ENCODE measurements around the gene CDADC1.
"Not testable (repeated sequence)": the region's sequence is repeated elsewhere in the genome, so short reads cannot be mapped to it uniquely, and the experiment has no call there.

CDADC1 gene

DNA sequence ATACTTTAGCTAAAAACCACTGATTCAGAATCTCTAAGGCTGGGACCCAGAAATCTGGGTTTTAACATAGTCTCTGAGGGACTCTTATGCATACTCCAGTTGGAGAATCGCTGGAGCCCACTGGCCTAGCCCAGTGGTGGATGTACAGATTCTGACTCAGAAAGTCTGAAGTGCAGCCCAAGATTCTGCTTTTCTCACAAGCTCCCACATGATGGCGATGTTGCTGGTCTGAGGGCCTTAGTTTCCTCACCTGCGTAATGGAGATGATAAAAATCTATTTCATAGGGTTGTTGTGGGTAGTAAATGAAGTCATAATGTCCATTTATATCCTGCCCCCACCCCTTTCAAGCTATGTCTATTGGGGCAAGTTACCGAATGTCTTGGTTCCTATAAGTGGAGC lies 7.7 kb upstream of the CDADC1 start:
- DNase-seq: no peak

DNA sequence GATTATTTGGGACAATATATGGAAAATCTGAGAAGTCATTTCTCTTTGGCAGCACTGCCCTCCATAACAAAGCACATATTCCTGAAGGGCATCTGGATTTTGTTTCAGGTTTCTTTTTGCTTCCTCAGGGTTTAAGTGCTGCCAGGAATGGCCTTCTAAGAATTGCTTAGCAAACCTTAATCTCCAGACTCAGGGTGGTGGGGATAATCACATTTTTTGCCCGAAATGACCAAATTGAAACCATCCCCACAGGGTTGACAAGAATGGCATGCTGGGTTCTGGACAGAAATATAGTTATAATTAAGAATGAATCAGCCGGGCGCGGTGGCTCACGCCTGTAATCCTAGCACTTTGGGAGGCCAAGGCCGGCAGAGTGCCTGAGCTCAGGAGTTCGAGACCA lies 6.4 kb upstream of the CDADC1 start:
- no peak for DNase-seq

DNA sequence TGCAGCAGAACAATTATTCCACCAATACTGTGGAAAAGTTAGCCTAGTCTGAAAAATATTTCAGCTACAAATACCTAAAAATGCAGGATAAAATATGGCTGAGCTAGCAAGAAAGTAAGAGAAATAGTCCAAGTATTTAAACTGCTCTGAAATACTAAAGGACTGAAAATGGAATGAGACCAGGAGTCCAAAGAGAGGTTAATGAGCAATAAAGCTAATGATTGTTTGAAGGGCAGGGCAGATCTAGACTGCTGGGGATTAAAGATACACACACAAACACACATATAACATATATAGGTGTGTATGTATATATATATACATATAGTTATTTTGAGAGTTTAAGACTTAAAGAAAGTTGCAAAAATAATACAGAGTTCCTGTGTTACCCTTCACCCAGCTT lies 2.6 kb upstream of the CDADC1 start:
- DNase-seq: no peak

DNA sequence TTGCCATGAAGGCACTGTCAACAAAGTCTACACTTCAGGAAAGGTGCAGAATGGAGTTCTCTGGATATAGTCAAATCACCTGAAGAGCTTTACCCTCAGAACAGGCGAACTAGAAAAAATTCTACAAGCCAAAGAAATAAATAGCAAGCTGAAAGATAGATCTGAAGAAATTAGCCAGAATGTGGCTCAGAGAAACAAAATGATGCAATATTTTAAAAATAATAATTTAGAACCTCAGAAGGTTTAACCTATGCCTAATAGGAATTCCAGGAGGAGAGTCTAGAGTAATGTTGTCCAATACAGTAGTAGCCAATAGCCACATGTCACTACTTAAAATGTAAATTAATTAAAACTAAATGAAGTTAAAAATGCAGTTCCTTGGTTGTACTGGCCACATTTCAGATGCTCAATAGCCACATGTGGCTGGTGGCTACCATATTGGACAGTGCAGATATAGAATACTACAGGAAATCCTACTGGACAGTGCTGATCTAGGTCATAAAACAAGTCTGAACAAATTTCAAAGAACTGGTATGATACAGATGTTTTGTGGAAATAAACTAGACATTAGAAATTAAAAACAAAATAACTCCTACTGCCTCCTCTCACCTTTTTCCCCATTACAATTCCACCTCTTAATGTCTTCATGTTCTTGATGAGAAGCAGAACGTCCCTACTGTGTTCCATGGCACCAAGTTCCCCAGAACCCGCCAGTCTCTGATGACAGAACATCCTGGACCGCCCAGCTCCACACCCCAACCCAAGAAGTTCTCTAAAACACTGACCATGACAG lies 679 bp upstream of the CDADC1 start:
- DNase-seq: no peak

DNA sequence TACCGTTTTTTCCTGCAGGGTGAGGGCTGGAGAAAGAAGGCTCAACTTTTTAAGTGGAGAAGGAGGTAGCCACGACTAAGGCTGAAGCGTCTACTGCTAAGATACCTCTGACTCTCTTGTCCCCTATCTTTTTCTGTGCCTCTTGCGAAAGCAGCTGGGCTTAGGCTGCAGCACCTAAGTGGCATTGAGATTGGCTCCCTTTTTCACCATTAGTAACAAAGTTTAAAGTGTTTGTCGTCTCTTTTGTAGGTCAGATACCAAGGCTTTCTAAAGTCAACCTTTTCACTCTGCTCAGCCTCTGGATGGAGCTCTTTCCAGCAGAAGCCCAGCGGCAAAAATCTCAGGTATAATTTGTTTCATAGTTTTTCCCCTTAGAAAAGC lies 887 bp downstream of the CDADC1 start:
- no peak for DNase-seq

DNA sequence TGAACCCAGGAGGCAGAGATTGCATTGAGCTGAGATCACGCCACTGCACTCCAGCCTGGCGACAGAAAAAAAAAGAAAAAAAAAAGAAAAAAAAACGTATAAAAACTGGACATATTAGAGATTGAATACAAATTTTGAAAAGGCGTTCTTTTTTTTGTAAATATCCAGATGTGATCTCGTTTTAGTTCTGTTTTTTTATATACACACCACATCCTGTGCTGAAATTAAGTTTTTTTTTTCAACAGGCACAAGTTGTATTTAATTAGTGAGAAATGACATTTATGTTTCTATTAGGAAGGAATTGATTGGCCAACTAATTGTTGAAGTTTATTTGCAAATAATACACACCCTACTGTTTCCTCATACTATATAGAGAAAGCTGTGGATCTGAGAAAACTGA lies 3.6 kb downstream of the CDADC1 start:
- no peak for DNase-seq

DNA sequence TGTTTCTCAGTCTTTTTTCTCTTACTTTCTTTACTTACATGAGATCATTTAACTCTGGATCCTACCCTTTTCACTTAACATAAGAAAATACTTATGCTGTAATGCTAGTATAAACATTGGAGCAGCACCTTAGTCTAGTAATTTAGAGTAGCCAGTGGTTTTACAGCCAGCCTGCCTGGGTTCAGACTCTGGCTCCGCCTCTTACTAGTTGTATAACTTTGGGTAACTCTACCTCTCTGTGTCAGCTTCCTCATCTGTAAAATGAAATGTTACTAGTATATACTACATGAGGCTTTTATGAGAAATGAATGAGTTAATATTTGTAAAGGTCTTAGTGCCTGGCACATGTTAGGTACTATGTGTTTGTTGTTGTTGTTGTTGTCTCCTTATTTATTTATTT lies 5.6 kb downstream of the CDADC1 start:
- no peak for DNase-seq

DNA sequence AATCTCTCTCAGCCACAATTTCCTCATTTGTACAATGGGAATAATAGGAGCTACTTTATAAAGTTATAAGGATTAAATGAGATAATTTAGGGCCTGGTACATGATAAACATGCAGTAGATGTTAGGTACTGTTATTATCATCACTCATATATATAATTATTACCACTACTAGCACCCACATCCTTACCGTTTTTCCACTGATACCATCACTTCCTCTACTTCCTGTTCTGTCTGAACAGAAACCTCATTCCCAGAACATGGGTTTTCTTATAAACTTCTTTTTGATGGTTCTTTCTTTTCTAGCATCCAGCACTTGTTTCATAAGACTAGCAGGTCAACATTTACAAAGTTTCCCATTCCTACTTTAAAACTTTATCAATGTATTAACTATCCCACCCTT lies 6.3 kb downstream of the CDADC1 start:
- DNase-seq: no peak

DNA sequence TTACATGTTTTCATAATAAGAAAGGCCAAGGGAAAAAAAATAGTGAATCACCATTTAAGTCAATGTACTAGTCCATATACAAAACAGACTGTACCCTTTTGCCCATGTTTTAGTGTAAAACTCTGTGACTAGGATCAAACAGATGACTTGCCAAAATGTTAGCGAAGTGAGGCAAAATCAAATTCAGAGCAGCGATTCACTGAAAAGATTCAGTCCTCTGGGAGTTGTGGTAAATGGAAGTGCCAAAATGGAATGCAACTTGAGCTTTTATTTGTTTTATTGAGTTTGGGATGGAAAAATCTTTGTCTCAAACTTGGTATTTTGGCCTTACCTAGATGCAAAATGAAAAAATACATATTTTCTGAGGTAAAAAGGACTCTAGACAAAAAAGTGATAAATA lies 9.1 kb downstream of the CDADC1 start:
- peak; percentile 27 for DNase-seq

DNA sequence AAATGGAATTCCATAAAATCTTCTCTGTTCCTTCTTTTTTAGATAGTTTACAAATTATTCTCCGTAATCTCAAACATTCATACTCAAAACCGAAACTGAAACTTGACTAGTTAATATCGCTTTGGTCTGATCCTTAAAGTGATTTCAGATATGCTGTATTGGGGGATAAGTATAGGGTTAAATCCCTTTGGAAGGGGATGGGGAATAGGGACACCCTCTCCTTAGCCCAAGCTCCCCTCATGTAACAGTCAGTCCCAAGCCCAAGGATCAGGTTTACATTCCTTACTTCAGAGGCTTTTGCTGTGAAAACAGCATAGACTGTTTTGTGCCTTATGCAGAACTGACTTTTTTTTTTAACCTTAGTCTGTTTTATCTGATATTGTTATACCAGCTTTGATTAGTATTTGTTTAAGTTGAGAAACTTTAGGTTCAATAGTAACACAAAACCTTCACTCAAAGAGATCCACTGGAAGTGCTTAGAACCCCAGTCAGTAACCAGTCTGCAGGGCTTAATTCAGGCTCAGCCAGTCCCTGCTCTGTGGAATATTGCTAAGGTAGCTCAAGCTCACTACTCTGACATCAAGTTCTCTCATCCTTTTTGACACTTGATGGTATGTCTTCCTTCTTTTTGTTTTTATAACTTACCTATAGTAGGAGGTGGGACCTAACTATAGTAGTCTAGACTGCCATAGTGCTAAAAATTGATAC lies 10.5 kb downstream of the CDADC1 start:
- no peak for DNase-seq

DNA sequence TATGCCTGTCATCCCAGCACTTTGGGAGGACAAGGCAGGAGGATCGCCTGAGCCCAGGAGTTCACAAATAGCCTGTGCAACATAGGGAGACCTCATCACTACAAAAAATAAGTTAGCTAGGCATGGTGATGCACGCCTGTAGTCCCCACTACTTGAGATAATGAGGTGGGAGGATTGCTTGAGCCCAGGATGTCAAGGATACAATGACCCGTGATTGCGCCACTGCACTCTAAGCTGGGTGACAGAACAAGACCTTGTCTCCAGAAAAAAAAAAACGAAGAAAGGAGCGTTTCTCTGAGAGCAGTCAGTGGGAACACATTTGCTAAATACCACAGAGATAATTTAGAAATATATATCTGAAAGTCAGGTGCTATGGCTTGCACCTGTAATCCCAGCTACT lies 11.9 kb downstream of the CDADC1 start:
- DNase-seq: no peak

DNA sequence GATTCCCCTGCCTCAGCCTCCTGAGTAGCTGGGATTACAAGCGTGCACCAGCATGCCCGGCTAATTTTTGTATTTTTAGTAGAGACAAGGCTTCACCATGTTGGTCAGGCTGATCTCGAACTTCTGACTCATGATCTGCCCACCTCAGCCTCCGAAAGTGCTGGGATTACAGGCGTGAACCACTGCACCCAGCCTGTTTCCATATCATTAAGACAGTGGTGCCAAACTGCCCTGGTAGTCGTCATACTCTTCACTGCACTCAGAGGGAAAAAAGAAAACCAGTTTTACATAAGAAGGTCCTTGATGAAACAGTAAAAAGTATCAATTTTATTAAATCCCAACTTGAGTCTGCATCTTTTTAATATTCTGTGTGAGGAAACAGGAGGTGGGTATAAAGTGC lies 14.9 kb downstream of the CDADC1 start:
- DNase-seq: no peak

DNA sequence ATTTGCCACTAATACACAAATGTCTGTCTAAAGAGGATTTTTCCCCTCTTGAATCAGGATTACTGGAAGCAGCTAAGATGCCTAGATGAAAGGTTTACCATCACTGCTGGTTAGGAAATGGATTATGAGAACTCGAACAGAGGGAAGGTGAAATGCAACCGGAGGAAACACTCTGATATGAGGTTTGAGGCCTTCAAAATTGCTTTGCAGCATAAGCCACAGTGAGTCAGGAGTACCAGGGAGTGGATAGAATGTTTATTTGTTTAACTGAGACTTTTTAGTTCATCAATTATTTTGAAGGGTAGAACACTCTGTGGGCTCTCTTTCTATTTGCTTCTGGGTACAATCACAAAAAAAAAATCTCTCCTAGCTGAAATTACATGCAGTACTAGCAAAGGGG lies 18.1 kb downstream of the CDADC1 start:
- no peak for DNase-seq

DNA sequence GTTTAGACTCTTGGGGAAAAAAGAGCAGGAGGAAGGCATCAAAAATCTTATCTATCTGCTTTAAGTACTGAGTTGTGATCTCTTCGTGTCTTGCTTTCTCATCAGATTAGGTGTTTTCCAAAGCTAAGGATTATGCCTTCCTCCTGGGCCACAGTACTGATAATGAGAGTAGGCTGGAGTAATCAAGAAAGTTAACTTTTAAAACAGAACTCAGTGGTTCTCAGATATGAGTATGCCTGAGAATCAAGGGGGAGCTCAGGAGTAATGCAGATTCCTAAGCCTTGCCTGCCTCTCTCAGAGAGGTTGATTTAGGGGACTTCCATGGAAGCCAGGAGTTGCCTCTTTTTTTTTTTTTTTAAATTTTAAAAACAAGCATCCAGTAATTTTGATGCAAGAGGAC lies 23.5 kb downstream of the CDADC1 start:
- no peak for DNase-seq

DNA sequence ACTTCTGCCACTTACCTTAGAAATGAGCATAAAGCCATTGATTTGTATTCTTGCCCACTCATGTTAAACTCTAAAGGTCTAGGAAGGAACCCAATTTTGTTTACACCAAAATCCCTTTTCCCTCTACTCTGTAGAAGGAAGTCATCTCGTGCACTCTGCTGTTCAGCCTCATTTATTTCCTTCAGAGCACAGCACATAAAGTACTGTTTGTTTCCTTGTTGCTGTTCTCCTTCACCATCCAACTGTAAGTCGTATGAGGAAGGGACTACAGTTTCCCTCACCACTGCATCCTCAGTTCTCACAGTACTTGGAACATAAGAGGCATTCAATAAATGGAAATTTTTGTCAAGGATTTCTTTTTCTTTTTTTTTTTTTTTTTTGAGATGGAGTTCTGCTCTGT lies 24.6 kb downstream of the CDADC1 start:
- DNase-seq: no peak

DNA sequence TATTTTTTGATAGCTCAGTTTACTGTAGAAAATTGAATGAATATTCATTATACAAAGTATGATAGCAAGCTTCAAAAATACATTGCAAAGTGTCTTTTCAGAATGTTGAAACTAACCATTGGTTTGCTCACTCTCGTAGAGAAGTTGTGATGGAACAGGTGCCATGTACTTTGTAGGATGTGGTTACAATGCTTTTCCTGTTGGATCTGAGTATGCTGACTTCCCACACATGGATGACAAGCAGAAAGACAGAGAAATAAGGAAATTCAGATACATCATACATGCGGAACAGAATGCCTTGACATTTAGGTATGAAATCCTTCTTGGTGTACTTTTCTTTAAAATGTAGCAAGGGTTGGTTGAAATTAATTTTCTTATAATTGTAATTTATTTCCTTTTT lies 30.5 kb downstream of the CDADC1 start:
- DNase-seq: no peak

DNA sequence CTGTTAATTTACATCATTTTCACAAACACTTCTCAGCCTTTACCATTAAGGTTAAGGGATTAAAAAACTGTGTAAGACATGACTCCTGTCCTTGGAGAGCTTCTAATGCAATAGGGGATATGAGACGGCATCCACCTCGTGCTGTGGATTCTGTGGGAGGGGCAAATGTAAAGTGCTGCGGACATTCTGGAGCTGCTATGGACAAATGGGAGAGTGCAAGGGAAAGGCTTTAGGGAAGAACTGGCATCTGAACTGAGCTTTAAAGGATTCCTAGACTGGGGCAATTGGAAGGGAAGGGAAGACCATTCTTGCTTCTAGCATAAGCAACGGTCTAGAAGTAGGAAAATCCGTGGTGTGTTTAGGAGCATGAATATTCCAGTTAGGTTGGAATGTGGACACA lies 31.4 kb downstream of the CDADC1 start:
- DNase-seq: no peak

DNA sequence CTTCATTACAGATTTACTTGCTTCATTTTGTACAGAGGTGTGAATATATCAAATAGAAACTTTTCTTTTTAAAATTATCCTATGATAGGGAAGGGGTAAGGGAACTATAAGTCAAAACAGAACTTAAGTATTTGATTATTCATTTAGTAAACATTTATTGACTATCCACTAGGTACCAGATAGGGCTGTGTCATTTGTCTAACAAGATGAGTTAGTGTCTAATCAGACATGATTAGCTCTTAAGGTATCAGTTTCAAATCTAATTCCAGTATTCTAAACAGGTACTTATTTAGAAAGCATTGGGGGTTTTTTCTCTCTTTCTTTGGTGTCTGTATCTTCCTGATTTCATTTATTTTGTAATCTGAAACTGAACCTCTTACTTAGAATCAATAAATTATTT lies 32.2 kb downstream of the CDADC1 start:
- no peak for DNase-seq

DNA sequence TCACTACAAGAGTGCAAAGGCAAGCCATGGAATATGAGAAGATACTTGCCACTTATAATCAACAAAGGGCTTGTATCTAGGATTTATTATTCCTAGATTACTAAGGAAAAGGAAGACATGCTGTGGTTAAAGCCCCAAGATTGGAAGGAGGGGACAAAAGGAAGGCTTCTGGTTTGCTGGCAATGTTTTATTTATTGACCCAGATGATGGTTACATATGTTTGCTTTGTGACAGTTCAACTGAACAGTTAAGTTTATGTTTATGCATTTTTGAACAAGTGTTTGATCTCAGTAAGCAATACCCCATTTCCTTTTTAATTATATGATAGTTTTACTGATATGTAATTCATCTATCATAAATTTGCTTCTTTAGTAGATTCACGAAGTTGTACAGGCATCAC lies 40.3 kb downstream of the CDADC1 start:
- no peak for DNase-seq

DNA sequence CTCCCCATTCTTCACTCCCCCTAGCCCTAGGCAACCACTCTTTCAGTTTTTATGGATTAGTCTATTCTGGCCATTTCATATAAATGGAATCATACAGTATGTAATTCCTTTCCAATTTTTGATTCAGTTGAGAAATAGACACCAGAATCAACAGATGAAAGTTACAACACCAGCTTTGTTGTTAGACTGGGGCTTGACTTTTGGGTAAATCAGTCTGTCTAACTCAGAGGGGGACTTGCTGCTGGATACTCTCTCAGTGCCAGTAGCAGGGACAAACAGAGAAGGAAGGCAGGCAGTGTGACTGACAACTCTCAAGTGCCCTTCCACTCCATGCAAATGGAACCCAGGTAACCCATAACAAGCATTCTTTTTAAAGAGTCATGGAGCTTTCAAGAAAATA lies 40.7 kb downstream of the CDADC1 start:
- DNase-seq: no peak

DNA sequence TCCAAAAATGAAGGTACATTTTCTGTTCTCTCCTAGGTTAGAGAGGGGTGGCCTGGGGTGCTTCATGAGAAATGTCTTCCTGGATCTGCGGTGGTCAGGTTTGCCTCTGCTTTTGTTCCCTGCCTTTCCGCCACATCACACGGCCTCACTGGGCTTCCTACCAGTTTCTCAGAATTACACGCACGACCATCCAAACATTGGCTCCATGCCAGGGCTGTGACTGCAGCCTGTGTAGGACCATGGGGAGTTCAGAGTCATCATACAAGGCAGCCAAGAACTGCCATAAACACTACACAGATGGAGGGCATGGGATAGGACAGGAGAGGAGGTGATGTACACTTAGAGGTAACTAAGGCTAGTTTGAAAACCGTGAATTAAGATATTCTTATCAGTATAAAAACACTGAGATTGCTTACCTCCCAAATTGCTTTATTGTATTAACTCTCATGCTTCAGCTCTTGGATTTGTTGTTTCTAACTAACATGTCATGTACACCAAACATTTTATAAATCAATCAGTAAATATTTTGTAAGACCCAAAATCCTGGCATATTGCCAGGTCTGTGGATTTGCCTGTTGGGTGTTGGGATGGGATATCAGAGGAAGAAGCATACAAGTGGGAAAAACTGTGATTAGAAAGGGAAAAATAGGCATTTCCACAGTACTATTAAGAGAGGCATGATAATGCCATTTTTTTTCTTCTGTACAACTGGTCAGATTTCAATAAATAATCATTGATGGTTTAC lies 45.2 kb downstream of the CDADC1 start:
- peak; percentile 75 for DNase-seq

DNA sequence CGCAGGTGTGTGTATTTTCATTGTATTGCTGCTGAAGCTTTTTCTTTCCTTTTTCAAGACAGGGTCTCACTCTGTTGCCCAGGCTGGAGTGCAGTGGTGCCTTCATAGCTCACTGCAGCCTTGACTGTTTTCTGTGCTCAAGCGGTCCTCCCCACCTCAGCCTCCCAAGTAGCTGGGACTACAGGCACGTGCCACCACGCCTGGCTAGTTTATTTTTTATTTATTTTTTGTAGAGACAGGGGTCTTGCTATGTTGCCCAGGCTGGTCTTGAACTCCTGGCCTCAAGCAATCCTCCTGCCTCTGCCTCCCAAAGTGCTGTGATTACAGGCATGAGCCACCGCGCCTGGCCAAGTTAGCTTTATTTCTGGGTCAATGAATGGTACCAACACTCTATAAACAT lies 47.0 kb downstream of the CDADC1 start:
- DNase-seq: not testable (repeated sequence)

DNA sequence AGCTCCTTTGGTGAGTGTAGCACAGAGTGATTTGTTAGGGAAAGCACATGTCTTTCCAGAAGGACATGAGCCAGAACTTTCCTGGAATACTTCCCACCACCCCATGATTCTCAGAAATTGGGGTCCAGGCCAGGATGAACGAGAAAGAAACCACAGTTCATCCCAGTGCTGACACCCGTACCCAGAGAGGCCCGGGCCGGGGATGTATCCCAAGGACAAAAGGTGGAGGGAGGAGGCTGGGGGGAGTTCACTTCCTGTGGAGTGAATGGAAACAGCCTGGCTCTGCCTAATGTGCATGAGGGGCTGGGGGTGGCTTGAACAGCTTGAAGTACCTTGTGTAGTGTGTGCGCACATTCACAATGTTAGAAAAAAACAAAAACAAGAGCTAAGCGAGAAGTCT lies 47.5 kb downstream of the CDADC1 start:
- DNase-seq: no peak

DNA sequence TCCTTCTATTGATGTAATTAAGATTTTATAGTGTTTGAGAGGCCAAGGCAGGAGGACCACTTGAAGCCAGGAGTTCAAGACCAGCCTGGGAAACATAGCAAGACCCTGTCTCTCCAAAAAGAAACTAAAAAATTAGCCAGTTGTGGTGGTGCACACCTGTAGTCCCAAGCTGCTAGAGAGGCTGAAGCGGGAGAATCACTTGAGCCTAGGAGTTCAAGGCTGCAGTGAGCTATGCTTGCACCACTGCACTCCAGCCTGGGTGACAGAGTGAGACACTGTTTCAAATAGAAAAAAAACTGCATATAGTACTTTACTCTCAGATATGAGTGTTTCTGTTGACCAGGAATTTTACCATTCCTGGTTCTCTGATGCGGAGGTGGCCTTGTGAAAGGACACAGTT lies 48.9 kb downstream of the CDADC1 start:
- DNase-seq: no peak
